Measurements from ENCODE around the gene AHCY.
"Not testable (repeated sequence)": the region's sequence is repeated elsewhere in the genome, so short reads cannot be mapped to it uniquely, and the experiment has no call there.

AHCY gene

GRCh38 chr20:34252431-34253086 is 50.6 kb downstream of the AHCY start:
- DNase-seq, result not testable (repeated sequence)

GRCh38 chr20:34251619-34252018 is 51.5 kb downstream of the AHCY start:
- DNase-seq, result no peak

GRCh38 chr20:34250005-34250404 is 53.1 kb downstream of the AHCY start:
- DNase-seq, result no peak

GRCh38 chr20:34249291-34249690 is 53.9 kb downstream of the AHCY start:
- DNase-seq, result no peak

- no peak for DNase-seq
These were observed 57.0 kb downstream of the AHCY start for GRCh38 chr20:34246126-34246626.

GRCh38 chr20:34243377-34243776 is 59.8 kb downstream of the AHCY start:
- DNase-seq, result peak; percentile 34

GRCh38 chr20:34242879-34243278 is 60.3 kb downstream of the AHCY start:
- DNase-seq, result peak; percentile 48

- DNase-seq, result not testable (repeated sequence)
These were observed 61.1 kb downstream of the AHCY start for GRCh38 chr20:34242015-34242414.

GRCh38 chr20:34240693-34241615 is 62.2 kb downstream of the AHCY start, which contains the start of gene ASIP:
TSS of gene ASIP (plus strand) at chr20:34241423. CDS start at chr20:34260375, 18,952 bp downstream.
- no peak for DNase-seq

- DNase-seq, result no peak
These were observed 63.0 kb downstream of the AHCY start for GRCh38 chr20:34240121-34240520.

GRCh38 chr20:34237942-34238341 is 65.2 kb downstream of the AHCY start:
- DNase-seq, result no peak

GRCh38 chr20:34235875-34236274 is 67.3 kb downstream of the AHCY start:
- no peak for DNase-seq

GRCh38 chr20:34233687-34234086 is 69.5 kb downstream of the AHCY start:
- no peak for DNase-seq

- DNase-seq, result no peak
These were observed 70.6 kb downstream of the AHCY start for GRCh38 chr20:34232494-34233087.

- no peak for DNase-seq
These were observed 71.5 kb downstream of the AHCY start for GRCh38 chr20:34231634-34232033.
